GM21447 (cell line): Measurements from ENCODE around the gene PARD3B.

Experiments
- ATAC-seq: cut with Tn5 transposase; IDR thresholded peaks from one replicate; pipeline ENCODE4 v1.9.1; 2021; ENCODE audit not compliant: unreplicated experiment

The PARD3B gene

DNA sequence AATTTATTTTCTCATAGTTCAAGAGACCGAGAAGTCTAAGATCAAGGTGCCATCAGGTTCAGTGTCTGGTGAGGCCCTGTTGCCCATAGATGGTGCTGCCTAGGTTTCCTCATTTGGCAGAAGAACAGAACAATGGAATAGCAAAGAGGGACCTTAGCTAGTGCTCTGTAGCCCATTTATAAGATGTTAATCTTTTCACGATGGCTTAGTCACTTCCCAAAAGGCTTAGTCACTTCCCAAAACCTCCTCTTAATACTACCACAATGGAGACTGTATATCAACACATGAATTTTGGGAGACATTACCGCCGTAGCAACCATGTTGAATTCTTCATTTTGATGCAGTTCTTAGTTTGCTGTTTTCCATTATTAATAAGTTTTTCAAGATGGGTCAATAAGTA, 890.7 kb downstream of the PARD3B start:
- no peak for ATAC-seq

GRCh38 chr2:205438241-205438640, 893.0 kb downstream of the PARD3B start:
- ATAC-seq, result no peak

GRCh38 chr2:205439621-205440020, 894.3 kb downstream of the PARD3B start:
- no peak for ATAC-seq

GRCh38 chr2:205441524-205441923, 896.2 kb downstream of the PARD3B start:
- no peak for ATAC-seq

DNA sequence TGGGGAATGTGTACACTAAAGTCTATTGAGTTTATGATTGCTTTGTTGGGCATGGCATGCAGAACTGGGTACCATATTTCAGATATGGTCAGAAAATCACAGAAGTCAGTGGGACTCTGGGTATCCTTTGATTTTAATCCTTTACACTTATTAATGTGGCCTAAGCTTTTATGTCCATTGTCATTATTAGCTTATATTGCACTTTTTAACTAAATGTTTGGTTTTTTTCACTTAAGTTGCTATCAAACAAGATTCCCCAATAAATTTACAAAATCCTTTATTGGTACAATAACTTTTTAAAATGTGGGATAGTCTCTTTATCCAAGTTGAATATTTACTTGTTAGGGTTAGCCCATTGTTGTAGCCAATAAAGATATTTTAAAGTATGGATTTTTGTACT, 902.9 kb downstream of the PARD3B start:
- ATAC-seq, result no peak

DNA sequence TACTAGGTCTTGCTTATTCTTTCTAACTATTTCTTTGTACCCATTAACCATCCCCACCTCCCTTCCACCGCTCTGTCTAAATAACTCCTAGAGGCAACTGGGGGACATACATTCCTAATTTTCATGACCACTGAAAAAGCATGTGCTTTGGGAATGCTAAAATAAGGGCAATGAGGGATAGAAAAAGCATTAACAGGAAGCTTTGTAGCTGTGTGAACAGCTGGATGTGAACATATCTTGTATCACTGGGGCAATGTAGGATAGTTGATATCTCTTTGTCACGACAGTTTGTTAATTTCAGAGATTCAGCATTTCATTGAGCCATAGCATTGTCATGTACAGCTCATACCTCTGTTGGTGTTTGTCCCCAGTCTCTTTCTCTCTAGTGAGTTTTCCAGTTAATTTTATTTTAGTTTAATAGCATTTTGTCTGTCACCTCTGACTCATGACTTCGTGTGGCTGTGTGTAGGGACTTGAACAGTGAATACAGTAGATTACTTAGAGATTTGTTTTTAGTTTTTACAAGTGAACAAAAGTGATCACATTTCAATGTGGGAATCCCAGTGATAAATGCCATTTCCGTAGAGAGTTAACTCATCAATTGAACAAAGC, 906.7 kb downstream of the PARD3B start:
- no peak for ATAC-seq

DNA sequence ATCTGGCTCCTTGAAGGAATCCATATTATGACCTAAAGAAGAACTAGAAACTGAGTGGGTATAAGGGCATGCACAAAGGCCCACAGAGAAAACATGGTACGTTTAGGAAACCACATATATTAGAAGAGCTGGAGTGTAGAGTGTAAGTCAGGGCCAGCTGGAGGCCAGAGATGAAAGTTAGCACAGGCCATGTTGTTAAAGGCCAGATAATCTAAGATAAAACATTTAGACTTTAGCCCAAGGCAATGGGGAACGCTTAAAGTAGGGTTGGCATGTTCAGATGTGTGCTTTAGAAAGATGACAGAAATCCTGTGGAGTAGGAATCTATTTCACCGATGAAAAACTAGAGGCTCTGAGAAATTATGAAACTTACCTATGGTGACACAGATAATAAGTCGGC, 907.9 kb downstream of the PARD3B start:
- ATAC-seq, result no peak

- ATAC-seq, result no peak
Observed at GRCh38 chr2:205456682-205457081, 911.4 kb downstream of the PARD3B start.

- no peak for ATAC-seq
Observed at GRCh38 chr2:205460217-205460616, 914.9 kb downstream of the PARD3B start.

- peak; percentile 36 for ATAC-seq
Observed at GRCh38 chr2:205461169-205461568, 915.9 kb downstream of the PARD3B start.

- ATAC-seq, result peak; percentile 68
Observed at GRCh38 chr2:205461678-205462665, 916.7 kb downstream of the PARD3B start.

GRCh38 chr2:205462681-205463345, 917.5 kb downstream of the PARD3B start:
- no peak for ATAC-seq

GRCh38 chr2:205463466-205464025, 918.3 kb downstream of the PARD3B start:
- no peak for ATAC-seq

DNA sequence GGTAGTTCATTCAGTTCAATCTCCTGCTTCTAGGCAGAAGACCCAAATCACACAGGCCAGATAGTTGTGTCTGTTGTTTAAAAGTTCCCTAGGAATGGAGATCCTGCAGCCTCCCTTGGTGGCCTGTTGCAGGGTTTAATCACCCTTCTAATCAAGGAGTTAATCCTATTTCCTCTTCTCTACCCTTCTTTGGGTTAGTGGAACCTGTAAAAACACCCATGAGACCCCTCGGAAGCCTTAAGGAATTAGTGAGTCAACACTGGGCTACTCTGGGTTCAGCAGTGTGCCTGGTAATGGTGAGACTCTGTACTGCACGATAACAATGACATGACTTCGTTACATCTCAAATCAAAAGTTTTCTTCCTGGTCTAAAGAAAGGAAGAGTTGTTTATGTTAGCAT, 919.4 kb downstream of the PARD3B start:
- no peak for ATAC-seq

DNA sequence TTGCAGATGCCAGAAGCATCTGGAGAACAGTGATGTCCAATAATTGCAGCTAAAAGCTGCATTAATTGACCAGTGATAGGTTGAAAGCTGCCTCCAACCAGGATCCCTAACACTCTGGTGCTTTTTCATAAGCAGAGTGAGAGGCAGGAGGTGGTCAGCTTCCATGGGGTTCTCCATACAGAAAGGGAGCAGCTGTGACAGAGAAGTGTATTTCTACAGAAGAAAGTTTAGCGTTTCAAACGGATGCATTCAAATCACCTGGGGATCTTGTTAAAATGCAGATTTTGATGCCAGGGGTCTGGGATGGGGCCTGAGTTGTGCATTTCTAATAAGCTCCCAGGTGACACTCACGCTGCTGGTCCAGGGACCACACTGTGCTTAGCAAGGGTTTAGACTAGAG, 920.5 kb downstream of the PARD3B start:
- ATAC-seq, result no peak

- no peak for ATAC-seq
Observed at GRCh38 chr2:205471776-205472175, 926.5 kb downstream of the PARD3B start.

- ATAC-seq, result no peak
Observed at GRCh38 chr2:205473791-205474190, 928.5 kb downstream of the PARD3B start.

- no peak for ATAC-seq
Observed at GRCh38 chr2:205474741-205475415, 929.6 kb downstream of the PARD3B start.

- no peak for ATAC-seq
Observed at GRCh38 chr2:205475416-205475768, 930.1 kb downstream of the PARD3B start.

GRCh38 chr2:205477016-205477705, 931.9 kb downstream of the PARD3B start:
- ATAC-seq, result no peak
